ENCODE results near the gene PANK4. TPM values are rescaled to one million over a fixed set of nuclear protein-coding genes. Genes with fewer than 3 reads are reported as not detected.

PANK4 gene
- total and polyA plus RNA-seq, 9 of the 15 experiments (the other 6 are each of a cell fraction or from before 2014, with no cell fraction given), result 0.93 to 55.6 (median 31.5) TPM

DNA sequence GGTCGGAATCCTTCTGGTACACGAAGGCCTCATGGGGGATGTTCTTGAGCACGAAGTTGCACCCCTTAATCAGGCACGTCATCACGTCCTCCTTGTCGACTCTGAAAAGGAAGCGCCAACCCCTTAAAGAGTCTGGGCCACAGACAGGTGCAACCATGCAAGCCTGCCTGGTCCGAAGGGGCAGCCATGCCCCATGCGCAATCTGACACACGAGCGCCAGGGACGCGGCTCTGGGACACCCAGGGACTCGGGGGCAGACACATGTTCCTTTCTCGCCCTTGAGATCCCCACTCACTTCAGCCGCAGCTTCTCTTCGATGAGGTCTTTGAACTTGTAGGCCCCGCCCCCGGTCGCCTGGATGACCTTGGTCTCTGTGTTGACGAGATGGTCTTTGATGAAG is 5.6 kb downstream of the PANK4 start:
- no peak for DNase-seq (ENCODE audit: extremely low read depth in 1 of 4, low spot score in 3 of 4)
- H2AFZ ChIP-seq (ENCODE audit: low read depth, low read length), result no peak overlapping the region
- H4K20me1 ChIP-seq (replicated peaks; ENCODE audit: control insufficient read depth, insufficient read depth, low read length), result peaks cover 38% of the 10 kb centered on the region
- 93% methylated on average over 17 of the region's 21 CpGs for WGBS (ENCODE audit: insufficient coverage, low coverage, missing lambda C conversion rate)
- CTCF ChIA-PET (ENCODE audit: low intra/inter-chr PET ratio), result no interaction called here
- intact Hi-C loops (cut with micrococcal nuclease), result no loop called here
- in situ Hi-C loops (cut with MboI), result no loop called here
- H3K27me3 ChIP-seq (ENCODE audit: control insufficient read depth in 2 of 2, insufficient read depth in 2 of 2, low read length in 2 of 2), result no peaks in the 10 kb centered on the region
- peaks cover 44% of the 10 kb centered on the region for H3K79me2 ChIP-seq (ENCODE audit: control insufficient read depth, insufficient read depth, low read length)
- no peak for TF ChIP-seq MEF2A (IDR thresholded peaks at IDR 0.05; ENCODE audit: control insufficient read depth, low read depth, low read length)
- no peak for TF ChIP-seq PURB (CRISPR knock-in tag; IDR thresholded peaks at IDR 0.05; ENCODE audit: low read depth)
- no peak for TF ChIP-seq POLR3G (IDR thresholded peaks at IDR 0.05; ENCODE audit: extremely low read depth, insufficient read length, insufficient replicate concordance)
- no peak for TF ChIP-seq FOXP4 (CRISPR knock-in tag; IDR thresholded peaks at IDR 0.05; ENCODE audit: borderline replicate concordance)
- TF ChIP-seq MYBL2 (IDR thresholded peaks at IDR 0.05; ENCODE audit: low read depth), result no peak
- TF ChIP-seq MYBL2 (CRISPR knock-in tag; IDR thresholded peaks at IDR 0.05; ENCODE audit: borderline replicate concordance), result no peak
- no peak for TF ChIP-seq JUNB (CRISPR knock-in tag; conservative IDR thresholded peaks at IDR 0.05)
- TF ChIP-seq HDAC1 (IDR thresholded peaks at IDR 0.05), result no peak
- POLR2A ChIA-PET, result no interaction called here
- H3K27ac ChIP-seq (ENCODE audit: extremely low read depth, low read depth, low read length), result no peak overlapping the region
- H3K4me1 ChIP-seq (replicated peaks in 1 of 2; ENCODE audit: control insufficient read depth in 2 of 2, insufficient read depth in 2 of 2, low read length in 2 of 2), result peaks cover 21 to 48% of the 10 kb centered on the region in 2 experiments; a peak in 4 of 5 replicates
- ATAC-seq, result no peak
- H3K4me3 ChIP-seq, result no peak overlapping the region
- H3K9ac ChIP-seq (ENCODE audit: insufficient read depth in 1 of 2, low read depth in 2 of 2, low read length in 2 of 2), result no peak overlapping the region
- no TSS peak for BruUV-seq (replicated peaks)
- peaks cover 93% of the 10 kb centered on the region for H3K36me3 ChIP-seq (ENCODE audit: control insufficient read depth, insufficient read depth, low read length)
- H3K4me2 ChIP-seq (ENCODE audit: insufficient read depth, low read length), result no peak overlapping the region
- FAIRE-seq, result no peak
- H3K9me3 ChIP-seq (replicated peaks; ENCODE audit: control insufficient read depth, insufficient read depth, low read depth, low read length), result no peaks in the 10 kb centered on the region
- H3K9me1 ChIP-seq (ENCODE audit: control insufficient read depth, insufficient read depth, low read length), result peaks cover 21% of the 10 kb centered on the region
